GM18909 (cell line): ENCODE data around the gene TTC29.
"Not testable (repeated sequence)": the region's sequence is repeated elsewhere in the genome, so short reads cannot be mapped to it uniquely, and the experiment has no call there.

Experiments used
- ATAC-seq: cut with Tn5 transposase; IDR thresholded peaks from one replicate; pipeline ENCODE4 v1.9.1; 2021; ENCODE audit warnings: mild to moderate bottlenecking; ENCODE audit not compliant: unreplicated experiment, poor library complexity

TTC29 gene

DNA sequence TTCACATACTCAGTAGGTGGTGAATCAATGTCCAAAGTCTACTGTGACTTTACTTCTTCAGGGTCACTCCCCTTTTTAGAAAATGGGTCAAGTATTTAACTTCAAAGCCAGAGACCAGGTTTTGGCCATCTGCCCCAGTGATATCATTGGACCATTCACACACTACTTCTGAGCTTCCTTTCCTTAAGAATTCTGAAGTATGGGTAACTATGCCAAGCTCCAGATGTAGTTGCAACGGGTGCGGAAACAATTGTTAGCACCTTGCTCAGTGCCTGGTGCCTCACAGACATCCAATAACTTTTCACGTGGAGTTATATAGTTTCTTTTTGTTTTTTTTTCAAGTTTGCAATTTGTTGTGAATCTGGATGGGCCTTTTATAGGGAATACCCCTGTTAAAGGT lies 62.6 kb downstream of the TTC29 start:
- no peak for ATAC-seq

GRCh38 chr4:146857298-146857697 lies 88.4 kb downstream of the TTC29 start:
- ATAC-seq, result no peak

DNA sequence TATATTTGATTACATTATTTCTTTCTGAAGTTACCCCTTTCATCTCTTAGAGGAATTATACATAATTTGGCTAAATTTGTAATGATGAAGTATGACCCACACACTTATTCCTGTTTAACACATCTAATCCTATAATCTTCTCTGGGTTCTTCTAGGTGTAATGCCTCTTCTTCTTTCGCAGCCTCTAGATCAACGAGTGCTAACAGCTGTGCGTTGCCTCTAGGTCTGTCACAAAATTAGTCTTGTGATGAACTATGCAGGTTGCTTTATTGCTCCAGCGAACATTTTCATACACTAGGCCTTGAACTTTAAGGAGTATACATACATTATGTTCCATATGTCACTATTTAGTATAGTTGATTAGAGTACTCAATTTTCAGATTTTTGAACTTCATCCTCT lies 89.9 kb downstream of the TTC29 start:
- ATAC-seq, result no peak

DNA sequence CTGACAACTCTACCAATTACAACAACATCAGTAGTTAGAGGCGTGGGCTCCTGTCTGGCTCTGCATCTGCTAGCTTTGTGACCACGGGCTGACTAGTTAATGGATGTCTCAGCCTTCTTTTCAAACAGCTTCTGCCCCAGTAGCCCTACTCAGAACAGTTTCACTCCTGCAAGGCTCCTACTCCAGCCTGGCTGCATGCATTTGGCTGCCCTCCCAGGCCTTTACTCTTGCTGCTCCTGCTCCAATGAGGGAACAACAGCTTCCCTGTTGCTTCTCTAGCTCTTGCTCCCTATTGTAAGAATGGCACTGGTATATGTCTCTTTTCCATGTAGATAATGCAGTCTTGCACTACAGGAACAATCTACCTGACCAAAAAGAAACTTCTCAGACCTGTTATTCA lies 93.3 kb downstream of the TTC29 start:
- ATAC-seq, result no peak

DNA sequence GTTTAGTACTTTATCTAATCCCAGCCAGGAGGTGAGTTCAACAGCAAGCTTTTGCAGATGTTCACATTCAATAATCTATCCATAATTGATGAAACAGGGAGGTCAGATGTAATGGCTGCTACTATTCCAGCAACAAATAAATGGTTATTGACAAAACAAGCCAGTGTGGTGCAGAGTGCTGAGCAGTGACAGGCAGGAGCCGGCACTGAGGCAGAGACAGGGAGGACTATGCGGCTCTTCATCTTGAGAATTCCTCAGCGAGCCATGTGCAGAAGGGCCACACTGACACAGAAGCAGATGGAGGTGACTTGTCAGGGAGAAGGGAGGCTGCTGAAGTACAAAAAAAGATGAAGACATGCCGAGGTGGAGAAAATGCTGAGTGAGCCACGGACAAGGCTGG lies 98.3 kb downstream of the TTC29 start:
- ATAC-seq, result no peak

DNA sequence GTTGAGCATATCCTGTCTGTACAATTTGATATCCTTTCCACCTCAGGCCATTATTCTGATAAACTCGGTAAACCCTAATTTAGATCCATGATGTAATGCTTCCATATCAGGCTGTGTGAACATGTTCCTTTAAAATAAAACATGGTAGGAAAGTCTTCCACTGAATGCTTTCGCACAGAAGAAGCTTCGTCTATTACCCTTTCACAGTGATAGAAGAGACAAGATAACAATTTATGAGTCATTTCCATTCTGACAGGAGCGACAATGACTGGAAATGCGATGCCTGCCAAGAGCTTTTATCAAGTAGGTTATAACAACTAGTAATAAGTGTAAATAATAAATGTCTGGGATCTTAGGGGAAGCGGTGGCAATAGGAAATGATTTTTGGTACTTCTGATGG lies 98.8 kb downstream of the TTC29 start:
- no peak for ATAC-seq

- ATAC-seq, result no peak
Observed at GRCh38 chr4:146844761-146845160, 100.9 kb downstream of the TTC29 start.

GRCh38 chr4:146842876-146843275 lies 102.8 kb downstream of the TTC29 start:
- no peak for ATAC-seq

DNA sequence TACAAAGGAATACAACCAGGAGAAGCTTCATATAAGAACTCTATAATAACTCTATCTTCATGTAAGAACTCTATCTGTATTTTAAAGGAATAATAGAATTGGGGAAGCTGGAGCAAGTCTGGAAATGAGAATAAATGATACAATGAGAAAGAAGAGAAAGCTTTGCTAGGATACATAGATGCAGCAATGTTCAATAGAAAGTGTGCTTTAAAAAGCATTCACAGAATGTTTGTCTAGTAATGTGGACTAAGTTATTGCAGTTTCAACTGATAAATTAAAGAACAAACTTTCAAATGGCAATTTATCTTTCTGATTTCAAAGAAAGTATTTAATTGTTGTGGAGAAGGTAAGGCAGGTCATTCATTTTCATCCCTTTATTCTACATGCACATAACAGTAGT lies 104.9 kb downstream of the TTC29 start:
- no peak for ATAC-seq

GRCh38 chr4:146835096-146835495 lies 110.6 kb downstream of the TTC29 start:
- ATAC-seq, result no peak

DNA sequence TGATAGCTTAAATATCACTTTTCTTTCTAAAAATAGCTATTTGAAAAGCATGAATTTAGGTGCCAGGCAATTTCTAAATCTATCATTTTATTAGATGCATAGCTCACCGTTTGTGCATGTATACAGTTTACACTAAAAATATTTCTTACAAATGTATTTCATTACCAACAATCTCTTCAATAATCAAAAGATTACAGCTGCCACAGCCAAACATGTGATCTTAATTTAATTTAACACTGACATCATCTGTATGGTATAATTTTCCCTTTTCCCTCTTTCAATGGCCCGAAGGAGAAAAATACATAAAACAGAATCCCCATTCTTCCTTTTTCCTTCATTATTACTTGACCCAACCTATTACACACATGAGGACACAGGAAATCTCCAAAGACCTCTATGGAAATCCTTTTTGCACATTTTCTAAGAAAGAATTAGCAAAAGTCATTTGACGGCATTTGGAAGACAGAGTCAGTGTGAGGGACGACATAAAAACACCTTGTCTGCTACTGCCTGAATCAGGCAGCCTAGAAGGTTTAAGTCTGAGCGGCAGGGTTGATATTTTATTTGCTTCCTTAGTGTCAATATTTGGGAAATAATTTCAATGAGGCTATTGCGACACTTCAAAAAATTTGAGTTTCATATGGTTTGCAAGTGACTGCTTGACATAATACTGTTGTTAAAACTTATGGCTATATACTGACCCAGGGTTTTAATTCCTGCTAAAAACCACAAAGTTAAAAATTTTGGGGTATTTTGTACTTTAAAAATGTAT lies 111.2 kb downstream of the TTC29 start:
- ATAC-seq, result no peak

GRCh38 chr4:146833530-146833929 lies 112.1 kb downstream of the TTC29 start:
- ATAC-seq, result no peak

GRCh38 chr4:146822980-146823379 lies 122.7 kb downstream of the TTC29 start:
- not testable (repeated sequence) for ATAC-seq

DNA sequence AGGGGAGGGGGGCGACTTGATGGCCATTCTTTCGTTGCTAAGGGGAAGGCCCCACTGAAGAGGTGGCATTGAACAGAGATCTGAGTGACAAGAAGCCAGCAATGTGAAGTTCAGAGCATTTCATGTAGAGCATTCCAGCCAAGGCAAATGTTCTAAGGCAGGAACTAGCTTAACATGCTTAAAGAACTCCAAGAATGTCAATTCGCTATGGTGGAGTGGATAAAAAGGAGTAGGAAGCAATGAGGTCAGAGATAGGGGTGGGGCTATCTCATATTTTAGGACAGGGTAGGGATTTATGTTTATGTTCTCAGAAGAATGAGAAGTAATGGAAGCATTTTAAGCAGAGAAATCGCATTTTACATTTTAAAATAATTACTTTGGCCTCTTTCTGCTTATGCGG lies 130.9 kb downstream of the TTC29 start:
- ATAC-seq, result no peak

DNA sequence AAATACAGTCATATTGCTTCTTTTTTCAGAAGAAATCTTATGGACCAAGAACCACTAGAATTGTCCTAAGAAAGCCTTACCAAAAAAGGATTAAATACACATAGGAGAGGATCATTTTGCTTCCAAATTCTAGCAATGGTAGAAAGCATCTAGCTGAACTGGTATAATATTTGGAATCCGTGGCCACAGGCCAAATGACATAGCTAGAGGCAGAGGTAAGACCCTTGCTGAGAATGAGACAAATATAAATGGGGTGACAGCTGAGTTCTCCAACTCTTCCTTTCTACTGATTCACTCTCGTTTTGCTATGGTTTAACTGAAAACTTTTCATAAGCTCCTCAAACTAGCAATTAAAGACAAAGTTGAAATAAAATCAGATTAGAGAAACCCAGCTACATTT lies 150.0 kb downstream of the TTC29 start:
- ATAC-seq, result no peak

GRCh38 chr4:146793727-146794126 lies 151.9 kb downstream of the TTC29 start:
- ATAC-seq, result no peak

DNA sequence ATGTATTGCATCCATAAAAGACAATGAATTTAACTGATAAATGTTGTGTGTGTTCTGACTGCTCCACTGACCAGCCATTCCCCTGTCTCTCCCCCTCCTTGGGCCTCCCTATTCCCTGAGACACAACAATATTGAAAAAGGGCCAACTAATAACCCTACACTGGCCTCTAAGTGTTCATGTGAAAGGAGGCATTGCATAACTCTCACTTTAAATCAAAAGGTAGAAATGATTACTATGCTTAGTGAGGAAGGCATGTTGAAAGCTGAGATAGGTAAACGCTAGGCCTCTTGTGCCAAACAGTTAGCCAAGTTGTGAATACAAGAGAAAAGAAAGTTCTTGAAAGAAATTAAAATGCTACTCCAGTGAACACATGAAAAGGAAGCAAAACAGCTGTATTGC lies 154.2 kb downstream of the TTC29 start:
- no peak for ATAC-seq

DNA sequence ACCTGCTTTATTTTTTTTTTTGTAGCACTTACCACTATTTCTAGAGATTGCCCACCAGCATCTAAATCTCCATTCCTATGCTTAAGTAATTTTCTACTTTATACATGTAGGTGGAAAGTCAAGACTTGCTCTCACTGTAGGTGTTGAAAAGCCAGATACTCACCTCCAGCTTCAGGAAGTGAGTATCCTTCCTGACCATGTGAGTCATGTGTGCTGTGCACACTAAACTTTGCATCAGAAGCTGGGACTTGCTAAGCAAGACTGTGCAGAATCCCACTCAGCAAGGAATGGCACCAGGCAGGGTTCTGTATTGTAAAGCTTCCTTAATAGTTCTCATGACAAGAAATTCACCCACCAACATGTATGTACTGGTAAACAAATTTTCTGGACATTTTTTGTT lies 155.1 kb downstream of the TTC29 start:
- ATAC-seq, result no peak

GRCh38 chr4:146787731-146788130 lies 157.9 kb downstream of the TTC29 start:
- ATAC-seq, result no peak

- ATAC-seq, result no peak
Observed at GRCh38 chr4:146776691-146777090, 169.0 kb downstream of the TTC29 start.

DNA sequence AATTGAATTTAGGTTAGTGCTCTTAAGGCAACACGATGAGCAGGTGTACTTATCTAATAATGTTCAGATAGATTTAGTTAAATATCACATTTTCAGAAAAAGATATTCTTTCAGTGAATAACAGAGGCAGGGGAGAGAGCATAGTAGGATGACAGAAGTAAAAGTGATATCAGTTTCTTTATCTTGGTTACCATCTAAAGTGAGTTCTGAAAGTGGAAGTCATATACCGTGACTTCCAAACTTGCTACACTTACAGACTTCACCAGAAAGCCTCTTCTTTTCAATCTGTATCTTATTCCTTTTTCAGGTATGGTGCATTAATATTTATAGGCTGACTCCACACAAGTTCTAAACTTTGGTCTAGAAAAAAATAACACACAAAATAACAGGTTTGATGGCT lies 182.1 kb downstream of the TTC29 start:
- no peak for ATAC-seq

- ATAC-seq, result no peak
Observed at GRCh38 chr4:146762016-146762415, 183.6 kb downstream of the TTC29 start.

DNA sequence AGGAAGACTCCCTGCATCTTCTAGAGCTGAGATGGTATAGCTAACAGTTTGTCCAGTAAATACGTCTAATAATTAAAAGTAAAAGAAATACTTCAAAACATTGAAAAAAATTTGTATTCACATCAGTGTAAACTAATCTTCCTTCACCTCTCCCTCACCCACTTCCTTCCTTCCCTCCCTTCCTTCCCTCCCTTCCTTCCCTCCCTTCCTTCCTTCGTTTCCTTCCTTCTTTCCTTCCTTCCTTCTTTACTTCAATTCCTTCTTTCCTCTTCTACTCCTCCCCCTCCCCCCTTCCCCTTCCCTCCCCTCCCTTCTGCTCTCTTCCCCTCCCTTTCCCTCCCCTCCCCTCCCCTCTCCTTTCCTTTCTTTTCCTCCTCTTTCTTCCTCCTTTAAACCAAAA lies 203.2 kb downstream of the TTC29 start:
- ATAC-seq, result no peak
